ENCODE data around the gene SPINT3. TPM values are rescaled to one million over a fixed set of nuclear protein-coding genes. Genes with fewer than 3 reads are reported as not detected.

Gene SPINT3
- total RNA-seq, 2 donors from 2014 or later = not detected

DNA sequence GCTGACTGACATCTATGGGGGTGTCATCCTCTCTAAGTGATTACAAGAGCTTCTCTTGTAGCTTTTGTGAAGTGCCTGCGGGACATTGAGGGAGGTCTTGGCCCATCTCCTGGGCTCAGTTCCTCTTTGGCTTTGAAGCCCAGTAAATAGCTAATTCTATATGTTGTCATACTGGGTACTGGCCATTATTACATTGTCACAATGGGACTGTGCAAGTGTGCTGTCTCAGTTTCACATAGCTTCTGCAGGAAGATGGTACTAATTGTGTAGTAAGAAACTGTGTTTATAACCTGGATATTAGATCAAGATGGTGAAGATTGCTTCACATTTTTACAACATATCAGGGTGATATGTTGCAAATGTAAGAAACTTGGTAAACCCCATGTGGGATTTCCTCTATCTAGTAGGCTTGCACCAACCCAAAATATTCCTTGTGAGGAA is 19.9 kb downstream of the SPINT3 start:
- Histone ChIP-seq H3K9ac (ENCODE audit: low read depth in 2 of 2, low read length in 2 of 2) (no peak overlapping the region), H3K27ac (no peak overlapping the region), H3K36me3 (no peaks in the 10 kb centered on the region), H3K4me1 (peaks cover 4% of the 10 kb centered on the region), H3K27me3 (no peaks in the 10 kb centered on the region), H3K4me3 (no peak overlapping the region), H3K9me3 (no peaks in the 10 kb centered on the region)
- TF ChIP-seq, protein P1, sequence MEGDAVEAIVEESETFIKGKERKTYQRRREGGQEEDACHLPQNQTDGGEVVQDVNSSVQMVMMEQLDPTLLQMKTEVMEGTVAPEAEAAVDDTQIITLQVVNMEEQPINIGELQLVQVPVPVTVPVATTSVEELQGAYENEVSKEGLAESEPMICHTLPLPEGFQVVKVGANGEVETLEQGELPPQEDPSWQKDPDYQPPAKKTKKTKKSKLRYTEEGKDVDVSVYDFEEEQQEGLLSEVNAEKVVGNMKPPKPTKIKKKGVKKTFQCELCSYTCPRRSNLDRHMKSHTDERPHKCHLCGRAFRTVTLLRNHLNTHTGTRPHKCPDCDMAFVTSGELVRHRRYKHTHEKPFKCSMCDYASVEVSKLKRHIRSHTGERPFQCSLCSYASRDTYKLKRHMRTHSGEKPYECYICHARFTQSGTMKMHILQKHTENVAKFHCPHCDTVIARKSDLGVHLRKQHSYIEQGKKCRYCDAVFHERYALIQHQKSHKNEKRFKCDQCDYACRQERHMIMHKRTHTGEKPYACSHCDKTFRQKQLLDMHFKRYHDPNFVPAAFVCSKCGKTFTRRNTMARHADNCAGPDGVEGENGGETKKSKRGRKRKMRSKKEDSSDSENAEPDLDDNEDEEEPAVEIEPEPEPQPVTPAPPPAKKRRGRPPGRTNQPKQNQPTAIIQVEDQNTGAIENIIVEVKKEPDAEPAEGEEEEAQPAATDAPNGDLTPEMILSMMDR (IDR thresholded peaks at IDR 0.05) = no peak
- intact Hi-C loops (cut with DNase I) = no loop called here
- DNase-seq = no peak

DNA sequence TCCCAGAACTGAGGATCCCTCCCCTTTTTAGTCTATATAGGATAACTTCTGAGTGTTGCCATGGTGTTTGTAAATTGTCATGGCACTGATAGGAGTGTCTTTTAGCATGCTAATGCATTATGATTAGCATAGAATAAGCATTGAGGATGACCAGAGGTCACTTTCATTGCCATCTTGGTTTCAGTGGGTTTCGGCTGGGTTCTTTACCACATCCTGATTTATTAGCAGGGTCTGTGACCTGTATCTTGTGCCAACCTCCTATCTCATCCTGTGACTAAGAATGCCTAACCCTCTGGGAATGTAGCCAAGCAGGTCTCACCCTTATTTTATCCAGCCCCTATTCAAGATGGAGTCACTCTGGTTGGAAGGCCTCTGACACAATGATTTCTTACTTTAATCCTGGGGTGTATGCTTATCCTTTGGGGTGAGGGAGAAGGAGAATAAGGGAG is 26.3 kb downstream of the SPINT3 start:
- H3K27ac ChIP-seq = no peak overlapping the region
- H3K9ac ChIP-seq (ENCODE audit: low read depth in 2 of 2, low read length in 2 of 2) = no peak overlapping the region
- intact Hi-C loops (cut with DNase I) = no loop called here
- TF ChIP-seq, protein P1 (IDR thresholded peaks at IDR 0.05) = no peak
- no peaks in the 10 kb centered on the region for H3K27me3 ChIP-seq
- H3K36me3 ChIP-seq = no peaks in the 10 kb centered on the region
- H3K4me1 ChIP-seq = no peaks in the 10 kb centered on the region
- no peaks in the 10 kb centered on the region for H3K9me3 ChIP-seq
- no peak for DNase-seq
- no peak overlapping the region for H3K4me3 ChIP-seq

DNA sequence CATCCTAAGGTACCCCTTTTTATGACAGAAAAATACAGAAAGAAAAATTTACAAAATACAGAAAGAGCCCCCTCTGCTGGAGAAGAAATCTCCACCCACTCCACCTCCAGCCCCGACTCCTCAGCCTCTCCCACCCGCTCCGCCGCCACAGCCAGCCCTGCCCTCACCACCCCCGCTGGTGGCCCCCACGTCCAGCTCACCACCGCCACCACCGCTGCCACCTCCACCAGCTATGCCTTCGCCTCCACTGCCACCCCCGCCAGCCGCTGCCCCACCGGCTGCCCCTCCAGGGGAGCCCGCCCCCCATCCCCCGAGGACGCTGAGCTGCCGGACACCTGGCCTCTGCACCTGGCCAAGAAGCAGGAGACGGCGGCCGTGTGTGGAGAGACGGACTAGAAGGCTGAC is 28.2 kb downstream of the SPINT3 start:
- Histone ChIP-seq H3K27me3 (no peaks in the 10 kb centered on the region), H3K9me3 (no peaks in the 10 kb centered on the region), H3K36me3 (no peaks in the 10 kb centered on the region), H3K4me3 (no peak overlapping the region), H3K9ac (ENCODE audit: low read depth in 2 of 2, low read length in 2 of 2) (no peak overlapping the region), H3K27ac (no peak overlapping the region), H3K4me1 (no peaks in the 10 kb centered on the region)
- intact Hi-C loops (cut with DNase I) = no loop called here
- TF ChIP-seq, protein P1 (IDR thresholded peaks at IDR 0.05) = no peak
- no peak for DNase-seq

DNA sequence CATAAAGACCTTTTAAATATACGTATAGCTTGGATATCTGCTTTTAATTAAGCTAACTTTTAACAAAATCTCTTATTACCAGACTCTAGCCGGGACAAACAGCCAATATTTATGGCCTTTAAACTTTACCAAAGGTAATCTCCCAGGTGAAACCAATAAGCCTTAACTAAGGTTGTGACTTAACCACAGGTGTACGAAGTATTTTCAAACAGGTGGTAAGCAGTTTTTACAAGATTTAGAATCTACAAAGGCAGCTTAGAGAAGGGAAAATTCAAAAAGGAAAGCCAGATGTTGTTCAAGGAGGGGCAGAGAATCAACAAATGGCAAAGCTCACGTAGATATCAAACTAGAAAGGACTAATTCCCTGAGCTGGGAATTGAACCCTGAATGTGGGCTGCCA is 30.0 kb downstream of the SPINT3 start:
- Histone ChIP-seq H3K27me3 (no peaks in the 10 kb centered on the region), H3K4me1 (no peaks in the 10 kb centered on the region), H3K4me3 (no peak overlapping the region), H3K27ac (no peak overlapping the region), H3K9ac (ENCODE audit: low read depth in 2 of 2, low read length in 2 of 2) (no peak overlapping the region), H3K9me3 (no peaks in the 10 kb centered on the region), H3K36me3 (no peaks in the 10 kb centered on the region)
- TF ChIP-seq, protein P1 (IDR thresholded peaks at IDR 0.05) = no peak
- no peak for DNase-seq
- intact Hi-C loops (cut with DNase I) = no loop called here

DNA sequence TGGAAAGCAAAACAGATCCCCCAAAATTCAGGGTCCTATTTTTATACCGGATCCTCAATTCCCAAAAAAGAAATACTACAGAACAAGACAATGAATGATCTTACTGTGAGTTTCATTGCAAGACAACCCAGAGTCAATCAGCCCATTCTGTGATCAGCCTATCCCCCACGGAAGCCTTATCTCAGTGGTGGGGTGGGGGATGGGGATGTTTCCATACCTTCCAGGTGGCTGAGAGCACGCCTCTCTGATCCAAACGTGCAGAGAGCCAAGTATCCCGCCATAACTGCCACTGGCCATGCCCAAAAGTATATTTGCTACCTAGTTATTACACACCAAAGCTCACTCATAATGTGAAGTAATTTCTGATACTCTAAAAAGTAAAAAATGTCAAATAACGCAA is 30.7 kb downstream of the SPINT3 start:
- H3K27me3 ChIP-seq = no peaks in the 10 kb centered on the region
- intact Hi-C loops (cut with DNase I) = no loop called here
- H3K4me1 ChIP-seq = no peaks in the 10 kb centered on the region
- no peaks in the 10 kb centered on the region for H3K36me3 ChIP-seq
- no peaks in the 10 kb centered on the region for H3K9me3 ChIP-seq
- no peak overlapping the region for H3K27ac ChIP-seq
- DNase-seq = peak; percentile 69
- H3K4me3 ChIP-seq = no peak overlapping the region
- TF ChIP-seq, protein P1 (IDR thresholded peaks at IDR 0.05) = no peak
- peak overlapping the region in 1 of 2 donors; percentile 19 for H3K9ac ChIP-seq (ENCODE audit: low read depth in 2 of 2, low read length in 2 of 2)

All from colonic mucosa (tissue), 4 donors.